SKM-1 (cell line): Measurements from ENCODE around the gene MEGF11.

Experiments
- DNase-seq: peaks from one replicate; lab custom pipeline; 2025; ENCODE audit not compliant: unreplicated experiment; lab: John Stamatoyannopoulos, UW

Gene MEGF11

GRCh38 chr15:65953622-65954021, 299.9 kb downstream of the MEGF11 start:
- DNase-seq, result no peak

- no peak for DNase-seq
These were observed 301.0 kb downstream of the MEGF11 start for GRCh38 chr15:65952391-65953053.

- DNase-seq, result no peak
These were observed 302.5 kb downstream of the MEGF11 start for GRCh38 chr15:65951007-65951406.

DNA sequence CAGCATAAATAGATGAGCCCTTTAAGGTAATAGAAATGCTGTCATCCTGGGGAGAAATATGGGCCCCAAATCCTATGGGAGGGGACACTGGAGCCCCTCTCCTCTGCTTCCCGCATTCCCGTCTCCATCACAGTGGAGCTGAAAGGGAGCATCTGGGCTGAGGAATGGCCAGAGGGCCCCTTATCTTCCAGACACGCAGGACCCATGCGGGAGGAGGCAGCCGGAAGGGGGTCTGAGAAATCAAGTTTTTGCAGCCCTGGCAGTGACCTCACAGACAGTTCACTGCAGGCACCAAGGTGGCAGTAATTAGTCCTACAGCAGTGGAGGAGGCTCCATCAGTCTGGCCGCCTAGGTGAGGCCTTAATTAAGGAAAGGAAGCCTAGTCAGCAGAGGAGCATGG, 304.1 kb downstream of the MEGF11 start:
- no peak for DNase-seq

DNA sequence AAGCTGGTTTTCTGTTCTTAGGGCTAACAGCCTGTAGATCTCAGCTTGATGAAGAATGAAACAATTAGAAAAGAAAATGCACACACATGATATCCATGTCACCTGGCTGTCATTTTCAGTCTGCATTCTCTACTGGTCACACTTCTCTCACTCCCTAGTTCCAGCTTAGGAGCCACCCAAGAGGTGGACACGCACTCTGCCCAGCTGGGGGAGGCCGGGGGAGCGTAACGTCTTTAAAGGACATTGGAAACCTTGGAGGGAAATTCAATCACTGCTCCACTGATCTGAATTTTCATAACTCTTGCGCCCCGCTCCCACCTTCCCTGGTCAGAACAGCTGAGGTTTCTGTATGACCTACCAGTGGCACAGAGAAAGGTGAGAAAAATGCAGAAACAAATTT, 304.5 kb downstream of the MEGF11 start:
- DNase-seq, result no peak

DNA sequence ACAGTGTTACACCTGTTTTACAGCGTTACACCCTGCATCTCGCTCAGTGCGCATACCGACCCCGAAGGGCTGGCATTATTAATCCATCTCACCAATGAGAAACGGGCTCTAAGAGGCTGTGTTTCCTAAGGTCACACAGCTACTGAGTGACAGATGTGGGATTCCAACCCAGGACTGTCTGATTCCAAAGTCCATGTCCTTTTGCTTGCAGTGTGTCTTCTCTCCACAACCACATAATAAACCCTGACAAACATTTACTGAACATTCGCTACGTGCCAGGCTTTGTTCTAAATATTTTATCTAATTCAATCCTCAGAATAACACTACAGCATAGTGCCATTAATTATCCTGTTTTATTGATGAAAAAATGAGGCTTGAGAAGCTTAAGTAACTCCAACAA, 305.2 kb downstream of the MEGF11 start:
- DNase-seq, result no peak

DNA sequence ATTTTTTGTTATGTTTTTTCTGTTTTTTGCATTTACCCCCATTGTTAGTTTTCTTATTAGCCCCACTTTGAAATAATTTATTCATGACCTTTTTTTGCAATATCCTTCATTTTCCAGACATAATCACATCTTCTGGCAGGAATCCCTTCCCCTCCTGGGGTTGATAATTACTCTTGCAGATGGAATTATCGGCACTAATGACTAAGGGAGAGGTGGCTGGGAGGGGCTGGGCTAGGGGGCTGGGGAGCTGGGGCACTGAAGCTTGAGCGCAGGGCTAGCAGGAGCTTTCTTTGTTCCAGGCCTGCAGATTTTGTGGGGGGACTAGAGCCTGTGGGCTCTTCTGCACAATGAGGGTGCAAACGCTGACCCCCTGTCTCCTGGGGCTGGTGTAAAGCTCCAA, 306.5 kb downstream of the MEGF11 start:
- DNase-seq, result no peak

DNA sequence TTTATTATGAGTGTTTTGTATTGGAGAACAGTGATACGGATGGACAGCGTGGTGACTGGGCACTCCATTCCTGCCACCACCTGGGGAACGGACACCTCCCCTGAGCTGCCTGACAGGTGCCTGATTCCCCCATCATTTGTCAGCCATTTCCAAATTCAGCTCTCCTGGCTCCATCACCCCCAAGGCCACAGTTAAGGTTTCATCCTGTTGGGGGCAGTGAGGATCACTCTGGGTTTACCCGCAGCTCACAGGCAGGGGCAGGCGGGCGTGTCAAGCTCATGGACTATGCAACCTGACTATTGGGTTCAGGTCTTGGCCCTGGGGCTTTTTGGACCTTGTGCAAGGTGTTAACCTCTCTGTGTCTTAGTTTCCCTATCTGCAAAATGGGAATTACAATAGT, 307.9 kb downstream of the MEGF11 start:
- no peak for DNase-seq

GRCh38 chr15:65944404-65944803, 309.1 kb downstream of the MEGF11 start:
- DNase-seq, result no peak

GRCh38 chr15:65942436-65942835, 311.1 kb downstream of the MEGF11 start:
- no peak for DNase-seq

GRCh38 chr15:65940618-65940909, 313.0 kb downstream of the MEGF11 start:
- DNase-seq, result no peak

- no peak for DNase-seq
These were observed 313.5 kb downstream of the MEGF11 start for GRCh38 chr15:65939901-65940617.

DNA sequence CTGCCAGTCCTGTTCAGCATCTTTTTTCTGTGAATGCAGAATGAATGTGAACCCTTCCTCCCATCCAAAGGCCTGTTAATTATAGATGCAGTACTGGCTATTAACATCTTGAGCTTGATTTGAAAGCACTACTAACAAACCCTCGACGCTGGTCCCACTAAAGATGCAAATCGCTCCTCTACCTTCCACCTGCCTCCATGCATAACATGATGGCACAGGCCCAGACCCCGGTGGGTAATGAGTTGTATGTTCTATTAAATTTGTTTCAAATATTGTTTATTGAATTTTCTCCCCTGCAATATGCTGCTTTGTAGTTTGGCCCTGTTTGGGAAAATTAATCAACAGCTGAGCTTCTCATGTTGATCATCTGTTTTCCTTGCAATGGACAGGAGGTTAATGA, 314.9 kb downstream of the MEGF11 start:
- DNase-seq, result no peak

GRCh38 chr15:65937476-65937875, 316.1 kb downstream of the MEGF11 start:
- no peak for DNase-seq

GRCh38 chr15:65937054-65937453, 316.5 kb downstream of the MEGF11 start:
- no peak for DNase-seq

DNA sequence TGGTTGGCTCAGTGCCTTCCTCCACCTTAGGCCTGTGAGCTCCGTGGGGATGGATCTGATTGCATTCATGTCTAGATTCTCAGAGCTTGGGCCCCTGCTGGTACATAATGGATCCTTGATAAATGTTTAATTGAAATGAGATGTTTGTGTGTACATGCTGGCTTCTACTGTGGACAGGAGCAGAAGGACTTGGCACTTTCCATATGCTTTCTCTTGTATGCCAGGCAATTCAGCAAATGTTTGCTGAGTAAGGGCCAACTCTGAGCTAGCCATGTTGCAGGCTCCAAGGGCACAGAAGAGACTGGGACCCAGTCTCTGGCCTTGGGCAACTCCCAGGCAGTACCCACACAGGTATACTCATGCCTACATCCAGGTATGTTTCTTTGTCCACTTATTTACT, 317.3 kb downstream of the MEGF11 start:
- DNase-seq, result no peak

DNA sequence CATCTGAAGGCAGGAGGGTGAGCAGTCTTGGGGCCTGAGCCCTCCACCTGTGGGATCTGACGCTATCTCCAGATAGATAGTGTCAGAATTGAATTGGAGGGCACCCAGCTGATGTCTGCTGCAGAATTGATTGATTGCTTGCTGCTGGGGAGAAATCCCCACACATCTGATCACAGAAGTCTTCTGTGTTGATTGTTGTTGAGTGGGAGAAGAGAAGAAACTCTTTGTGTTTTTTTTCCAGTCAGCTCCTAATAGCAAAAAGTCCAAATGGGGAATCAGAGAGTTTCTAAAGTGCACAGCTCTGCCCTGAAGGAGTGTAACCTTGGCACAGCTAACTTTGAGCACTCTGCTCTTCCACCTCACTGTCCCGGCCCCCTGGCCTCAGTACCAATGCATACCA, 318.2 kb downstream of the MEGF11 start:
- no peak for DNase-seq

GRCh38 chr15:65931221-65931620, 322.3 kb downstream of the MEGF11 start:
- DNase-seq, result no peak

DNA sequence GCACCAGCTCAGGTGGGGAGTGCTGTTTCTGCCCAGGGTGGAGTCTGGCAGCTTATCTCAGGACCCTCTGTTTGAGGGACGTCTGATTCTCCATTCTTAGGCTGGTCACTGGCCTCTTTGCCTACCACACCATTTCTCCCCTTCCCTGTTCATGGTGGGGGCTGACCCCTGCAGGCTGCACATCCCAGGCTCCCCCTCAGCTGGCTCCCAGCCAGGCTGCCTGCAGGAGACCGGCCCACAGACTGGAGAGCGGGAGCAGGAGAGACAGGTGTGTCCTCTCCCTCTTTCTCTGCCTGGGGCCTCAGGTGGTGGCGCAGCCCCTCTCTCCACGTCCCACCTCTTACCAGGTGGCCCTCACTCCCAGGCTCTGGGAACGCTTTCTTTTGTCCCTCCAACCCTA, 323.4 kb downstream of the MEGF11 start:
- DNase-seq, result no peak

DNA sequence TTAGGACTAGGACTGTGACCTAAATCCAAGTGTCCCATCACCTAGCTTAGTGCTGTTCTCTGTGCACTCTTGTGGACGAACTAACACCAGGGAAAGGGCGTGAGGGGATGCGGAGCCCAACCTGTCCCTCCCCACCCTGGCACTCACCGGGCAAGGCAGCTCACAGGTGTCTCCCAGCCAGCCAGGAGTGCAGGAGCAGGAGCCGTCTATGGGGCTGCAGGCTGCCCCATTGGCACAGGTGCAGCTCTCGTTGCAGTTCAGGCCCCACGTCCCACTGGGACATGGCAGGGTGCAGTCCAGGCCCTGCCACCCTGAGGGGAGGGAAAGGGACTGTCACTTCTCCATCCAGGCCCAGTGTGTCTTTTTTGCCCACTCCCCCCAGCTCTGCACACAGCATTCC, 324.0 kb downstream of the MEGF11 start:
- DNase-seq, result no peak

DNA sequence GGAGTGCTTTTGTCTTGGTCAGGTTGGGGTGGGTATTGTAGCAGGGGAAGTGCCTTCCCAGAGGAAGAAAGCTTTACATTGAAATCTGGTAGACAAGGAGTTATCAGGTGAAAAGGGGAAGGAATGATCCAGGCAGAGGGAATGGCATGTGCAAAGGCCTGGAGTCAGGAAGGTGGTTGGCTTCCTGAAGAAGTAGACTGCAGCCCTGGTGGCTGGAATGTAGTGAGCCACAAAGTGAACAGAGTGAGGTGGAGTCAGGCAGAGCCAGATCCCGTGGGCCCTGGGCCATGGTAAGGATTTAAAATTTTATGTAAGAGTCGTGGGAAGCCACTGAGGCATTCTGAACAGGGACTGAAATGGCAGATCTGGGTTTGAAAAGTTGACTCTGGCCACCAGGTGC, 326.0 kb downstream of the MEGF11 start:
- no peak for DNase-seq

- DNase-seq, result no peak
These were observed 326.7 kb downstream of the MEGF11 start for GRCh38 chr15:65926899-65927298.

DNA sequence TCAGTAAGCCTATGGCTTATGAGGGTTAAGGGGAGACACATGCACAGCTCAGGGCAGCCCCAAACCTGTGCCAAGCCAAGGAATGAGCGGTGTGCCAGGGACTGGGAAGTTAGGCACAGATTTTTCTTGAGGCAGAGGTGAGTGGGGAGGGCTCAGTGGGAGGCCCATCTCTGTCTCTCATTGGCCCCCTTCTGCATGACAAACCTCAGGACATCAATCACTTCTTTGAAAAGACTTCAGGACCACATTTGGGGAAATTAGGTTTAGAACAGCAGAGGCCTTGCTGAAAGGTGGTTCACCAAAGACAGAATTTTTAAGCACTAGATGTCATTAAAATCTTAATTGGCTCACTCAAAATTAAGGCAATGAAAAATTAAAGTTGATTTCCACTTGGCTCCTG, 327.1 kb downstream of the MEGF11 start:
- no peak for DNase-seq
